ENCODE results near the gene MILR1.

- TF ChIP-seq FOXM1 (IDR thresholded peaks at IDR 0.05; ENCODE audit: borderline replicate concordance) (no peak), ZNF384 (IDR thresholded peaks at IDR 0.05) (no peak), L3MBTL2 (conservative IDR thresholded peaks at IDR 0.05) (no peak)
Measured at GRCh38 chr17:64431534-64431933, 17.4 kb upstream of the MILR1 start.

All from HEK293T (cell line).